ENCODE measurements around the gene CNOT8. TPM values are rescaled to one million over a fixed set of nuclear protein-coding genes. Genes with fewer than 3 reads are reported as not detected.

The CNOT8 gene
- total RNA-seq, 1 experiment from 2014 or later, result 102 TPM

DNA sequence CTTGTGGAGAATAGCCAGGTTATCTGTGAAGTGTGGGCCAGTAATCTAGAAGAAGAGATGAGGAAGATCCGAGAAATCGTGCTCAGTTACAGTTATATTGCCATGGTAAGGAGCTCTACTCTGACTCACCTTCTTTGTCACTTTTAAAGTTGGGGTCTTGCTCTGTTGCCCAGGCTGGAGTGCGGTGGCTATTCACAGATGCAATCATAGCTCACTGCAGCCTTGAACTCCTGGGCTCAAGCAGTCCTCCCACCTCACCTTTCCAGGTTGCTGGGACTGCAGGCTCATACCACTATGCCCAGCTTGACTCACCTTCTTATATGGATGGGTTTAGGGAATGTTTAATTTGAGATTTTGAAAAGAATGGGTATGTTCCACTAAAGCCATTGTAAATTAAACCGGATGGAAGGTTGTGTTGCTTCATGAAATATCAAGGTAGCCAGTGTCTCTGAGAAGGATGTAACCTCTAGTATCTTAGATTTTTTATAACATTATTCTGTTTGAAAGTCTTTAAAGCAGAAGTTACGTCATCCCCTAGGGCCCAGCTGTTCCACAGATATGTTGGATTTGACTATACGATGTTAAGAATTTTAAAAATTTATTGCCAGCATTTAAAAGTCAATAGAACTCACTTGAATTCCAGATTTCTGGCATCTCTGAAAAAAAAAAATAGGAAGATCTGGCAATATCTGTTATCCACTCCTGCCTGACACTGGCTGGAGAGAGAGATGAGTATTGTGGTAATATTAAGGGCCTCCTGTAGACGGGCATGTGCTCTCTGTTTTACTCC, 5.1 kb downstream of the CNOT8 start:
- no peaks in the 10 kb centered on the region for H3K9me3 ChIP-seq (replicated peaks)
- H3K4me3 ChIP-seq, result no peak overlapping the region
- peaks cover 45% of the 10 kb centered on the region for H3K36me3 ChIP-seq
- DNase-seq (ENCODE audit: low read depth in 1 of 2, low spot score in 2 of 2), result no peak
- H3K27ac ChIP-seq, result no peak overlapping the region
- peaks cover 13% of the 10 kb centered on the region for H3K4me1 ChIP-seq (replicated peaks)
- no peaks in the 10 kb centered on the region for H3K27me3 ChIP-seq (replicated peaks)

DNA sequence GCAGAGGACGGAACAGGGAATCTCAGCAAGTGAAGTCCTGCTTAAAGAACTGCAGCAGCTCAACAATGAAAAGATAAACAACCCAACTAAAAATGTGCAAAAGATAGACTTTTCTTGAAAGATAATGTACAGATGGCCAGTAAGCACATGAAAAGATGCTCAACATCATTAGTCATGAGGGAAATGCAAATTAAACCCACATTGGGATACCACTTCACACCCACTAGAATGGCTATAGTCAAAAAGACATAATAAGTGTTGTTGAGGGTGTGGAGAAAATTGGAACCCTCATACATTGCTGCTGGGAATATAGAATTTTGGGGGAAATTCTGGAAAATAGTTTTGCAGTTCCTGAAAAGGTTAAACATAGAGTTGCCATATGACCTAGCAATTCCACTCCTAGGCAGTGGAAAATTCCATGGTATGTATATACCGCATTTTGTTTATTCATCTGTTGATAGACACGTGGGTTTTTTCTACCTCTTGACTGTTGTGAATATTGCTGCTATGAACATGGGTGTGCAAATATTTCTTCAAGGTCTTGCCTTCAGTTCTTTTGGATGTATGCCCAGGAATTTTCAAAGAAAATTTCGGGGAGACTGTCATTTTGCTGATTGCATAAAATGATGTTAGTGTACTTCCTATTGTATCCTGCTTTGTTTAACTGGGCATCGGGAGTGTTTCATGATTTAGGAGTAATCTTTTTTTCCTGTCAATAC, 7.2 kb downstream of the CNOT8 start:
- H3K9me3 ChIP-seq (replicated peaks), result no peaks in the 10 kb centered on the region
- peaks cover 4% of the 10 kb centered on the region; the same call in 1 of the 2 replicates for H3K4me1 ChIP-seq (replicated peaks)
- no peak overlapping the region for H3K4me3 ChIP-seq
- H3K36me3 ChIP-seq, result peaks cover 55% of the 10 kb centered on the region
- no peak overlapping the region for H3K27ac ChIP-seq
- no peaks in the 10 kb centered on the region for H3K27me3 ChIP-seq (replicated peaks)
- no peak for DNase-seq (ENCODE audit: low read depth in 1 of 2, low spot score in 2 of 2)

DNA sequence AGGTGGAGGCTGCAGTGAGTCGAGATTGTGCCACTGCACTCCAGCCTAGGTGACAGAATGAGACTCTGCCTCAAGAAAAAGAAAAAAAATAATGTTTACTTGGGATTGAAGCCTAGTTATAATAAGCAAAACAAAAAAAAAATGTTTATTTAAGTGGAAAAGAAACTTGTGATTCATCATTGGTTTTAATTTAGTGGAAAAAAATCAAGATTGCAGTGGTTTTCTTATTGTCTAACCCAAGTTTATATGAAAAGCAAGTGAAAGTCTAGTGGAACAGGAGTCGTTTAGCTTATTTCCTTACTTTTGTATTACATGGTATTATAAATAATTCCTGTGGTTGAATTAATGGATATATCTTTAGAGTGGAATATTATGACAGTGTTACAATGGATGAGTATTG, 8.4 kb downstream of the CNOT8 start:
- Histone ChIP-seq H3K4me1 (replicated peaks) (peaks cover 4% of the 10 kb centered on the region; the same call in 1 of the 2 replicates), H3K9me3 (replicated peaks) (no peaks in the 10 kb centered on the region), H3K36me3 (peaks cover 66% of the 10 kb centered on the region), H3K4me3 (no peak overlapping the region), H3K27me3 (replicated peaks) (no peaks in the 10 kb centered on the region), H3K27ac (no peak overlapping the region)
- DNase-seq (ENCODE audit: low read depth in 1 of 2, low spot score in 2 of 2), result peak in 1 of 2 experiments; percentile 31

DNA sequence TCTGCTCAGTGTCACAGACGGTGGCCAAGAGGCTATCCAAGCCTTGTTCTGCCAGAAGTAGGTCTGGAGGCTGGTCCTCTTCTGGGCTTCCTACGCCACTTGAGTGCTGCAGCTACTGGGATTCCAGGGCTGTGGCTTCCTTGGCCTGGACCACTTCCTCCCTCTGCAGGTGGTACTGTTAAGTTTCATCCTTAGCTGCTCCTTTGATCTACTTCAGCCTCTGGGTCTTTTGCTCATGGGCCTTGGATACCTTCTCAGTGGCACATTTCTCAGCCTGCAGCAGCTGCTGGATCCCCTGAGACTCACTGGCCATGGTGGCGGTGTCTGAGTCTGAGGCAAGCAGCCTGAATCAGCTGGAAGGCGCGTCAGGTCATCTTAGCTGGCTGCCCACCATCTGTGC, 10.3 kb downstream of the CNOT8 start:
- no peaks in the 10 kb centered on the region for H3K27me3 ChIP-seq (replicated peaks)
- DNase-seq (ENCODE audit: low read depth in 1 of 2, low spot score in 2 of 2), result no peak
- H3K9me3 ChIP-seq (replicated peaks), result no peaks in the 10 kb centered on the region
- no peak overlapping the region for H3K4me3 ChIP-seq
- H3K36me3 ChIP-seq, result peaks cover 72% of the 10 kb centered on the region
- H3K27ac ChIP-seq, result no peak overlapping the region
- peaks cover 4% of the 10 kb centered on the region; the same call in 1 of the 2 replicates for H3K4me1 ChIP-seq (replicated peaks)

DNA sequence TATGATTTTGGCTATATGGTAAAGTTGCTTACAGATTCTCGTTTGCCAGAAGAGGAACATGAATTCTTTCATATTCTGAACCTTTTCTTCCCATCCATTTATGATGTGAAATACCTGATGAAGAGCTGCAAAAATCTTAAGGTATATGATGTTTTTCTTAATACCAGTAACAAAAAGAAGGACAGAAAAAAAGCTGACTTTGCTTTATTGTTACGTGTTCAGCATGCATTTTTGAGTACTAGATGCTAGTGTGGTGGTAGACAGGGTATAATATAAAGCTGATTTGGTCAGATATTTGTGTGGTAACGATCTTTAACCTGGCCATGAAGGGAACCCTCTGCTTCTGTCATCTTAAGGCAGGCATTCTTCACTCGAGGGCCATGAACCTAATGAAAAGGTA, 13.3 kb downstream of the CNOT8 start:
- no peak overlapping the region for H3K27ac ChIP-seq
- no peak for DNase-seq (ENCODE audit: low read depth in 1 of 2, low spot score in 2 of 2)
- no peak overlapping the region for H3K4me3 ChIP-seq
- peaks cover 77% of the 10 kb centered on the region for H3K36me3 ChIP-seq
- H3K4me1 ChIP-seq (replicated peaks), result no peaks in the 10 kb centered on the region; the same call in 1 of the 2 replicates
- no peaks in the 10 kb centered on the region for H3K27me3 ChIP-seq (replicated peaks)
- no peaks in the 10 kb centered on the region for H3K9me3 ChIP-seq (replicated peaks)

- Histone ChIP-seq H3K4me3 (no peak overlapping the region), H3K4me1 (replicated peaks) (no peaks in the 10 kb centered on the region), H3K9me3 (replicated peaks) (peaks cover 9% of the 10 kb centered on the region), H3K27ac (no peak overlapping the region), H3K27me3 (replicated peaks) (no peaks in the 10 kb centered on the region), H3K36me3 (peaks cover 76% of the 10 kb centered on the region)
- no peak for DNase-seq (ENCODE audit: low read depth in 1 of 2, low spot score in 2 of 2)
These were observed 15.4 kb downstream of the CNOT8 start for GRCh38 chr5:154873791-154874331.

DNA sequence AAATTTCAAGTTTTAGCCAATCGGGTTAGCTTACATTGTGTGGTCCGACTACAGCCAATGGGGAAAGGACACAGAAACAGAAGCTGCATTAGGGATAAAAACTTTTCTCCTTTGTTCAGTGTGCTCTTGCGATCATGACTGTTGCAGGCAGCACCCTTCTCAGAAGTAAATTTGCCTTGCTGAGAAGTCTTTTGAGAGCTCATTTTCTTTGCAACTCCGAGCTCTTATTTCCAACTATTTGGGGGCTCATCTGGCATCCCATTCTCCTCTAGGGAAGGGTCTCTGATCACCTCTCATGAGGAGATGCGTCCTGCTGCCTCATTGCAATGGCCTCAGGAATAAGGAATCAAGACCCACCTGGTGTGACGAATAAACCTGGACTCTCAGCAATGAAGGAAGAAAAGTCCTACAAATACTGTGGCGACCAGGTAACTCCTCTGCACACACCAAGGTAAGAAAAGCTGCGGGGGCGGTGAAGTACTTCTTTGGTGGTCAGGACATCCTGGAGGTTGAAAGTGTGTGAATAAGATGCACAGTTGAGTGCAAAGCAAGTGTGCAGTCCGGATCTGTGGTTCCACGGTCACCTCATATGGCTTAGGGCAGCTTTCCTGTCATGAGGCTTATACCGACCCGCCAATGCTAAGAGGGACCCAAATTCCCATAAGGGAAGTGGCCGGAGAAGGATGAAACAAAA, 20.4 kb downstream of the CNOT8 start:
- peaks cover 12% of the 10 kb centered on the region for H3K9me3 ChIP-seq (replicated peaks)
- H3K27ac ChIP-seq, result no peak overlapping the region
- H3K4me3 ChIP-seq, result no peak overlapping the region
- H3K27me3 ChIP-seq (replicated peaks), result no peaks in the 10 kb centered on the region
- H3K36me3 ChIP-seq, result peaks cover 42% of the 10 kb centered on the region
- no peak for DNase-seq (ENCODE audit: low read depth in 1 of 2, low spot score in 2 of 2)
- no peaks in the 10 kb centered on the region for H3K4me1 ChIP-seq (replicated peaks)

DNA sequence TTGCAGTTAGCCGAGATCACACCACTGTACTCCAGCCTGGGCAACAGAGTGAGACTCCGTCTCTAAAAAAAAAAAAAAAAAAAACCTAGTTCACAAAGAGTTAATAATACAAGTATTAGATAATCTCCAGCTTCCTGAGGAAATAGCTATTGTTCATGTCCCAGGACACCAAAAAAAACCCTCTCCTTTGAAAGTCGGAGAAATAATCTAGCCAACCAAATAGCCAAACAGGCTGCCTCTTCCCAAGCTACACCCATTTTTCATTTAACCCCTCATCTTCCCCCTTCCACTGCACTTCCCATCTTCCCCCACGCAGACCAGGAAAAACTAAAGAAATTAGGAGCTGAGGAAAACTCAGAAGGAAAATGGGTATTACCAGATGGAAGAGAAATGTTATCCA, 23.6 kb downstream of the CNOT8 start:
- Histone ChIP-seq H3K27ac (no peak overlapping the region), H3K4me3 (no peak overlapping the region), H3K27me3 (replicated peaks) (no peaks in the 10 kb centered on the region), H3K36me3 (peaks cover 34% of the 10 kb centered on the region), H3K4me1 (replicated peaks) (no peaks in the 10 kb centered on the region), H3K9me3 (replicated peaks) (peaks cover 28% of the 10 kb centered on the region)
- DNase-seq (ENCODE audit: low read depth in 1 of 2, low spot score in 2 of 2), result no peak

DNA sequence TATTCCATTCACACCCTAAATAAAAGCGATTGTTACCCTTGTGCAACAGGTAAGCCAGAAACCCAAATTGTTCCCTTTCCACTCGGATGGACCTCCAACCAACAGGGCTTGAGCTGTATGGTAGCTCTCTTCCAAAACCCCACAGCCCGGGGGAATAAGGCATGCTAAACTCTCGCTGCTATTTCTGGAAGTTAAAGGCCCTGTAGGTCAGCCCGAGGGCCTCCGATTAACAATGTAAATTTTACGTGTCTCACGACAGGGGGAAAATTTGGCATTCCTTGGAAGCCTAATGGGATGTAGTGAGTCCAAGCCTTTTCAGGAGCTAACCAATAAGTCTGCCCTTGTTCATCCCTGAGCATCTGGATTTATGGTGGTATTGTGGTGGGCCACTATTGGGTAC, 26.0 kb downstream of the CNOT8 start:
- Histone ChIP-seq H3K36me3 (peaks cover 47% of the 10 kb centered on the region), H3K27ac (no peak overlapping the region), H3K4me3 (no peak overlapping the region), H3K9me3 (replicated peaks) (peaks cover 19% of the 10 kb centered on the region), H3K27me3 (replicated peaks) (no peaks in the 10 kb centered on the region), H3K4me1 (replicated peaks) (no peaks in the 10 kb centered on the region)
- no peak for DNase-seq (ENCODE audit: low read depth in 1 of 2, low spot score in 2 of 2)

- Histone ChIP-seq H3K36me3 (peaks cover 57% of the 10 kb centered on the region), H3K4me3 (no peak overlapping the region), H3K4me1 (replicated peaks) (no peaks in the 10 kb centered on the region), H3K27me3 (replicated peaks) (no peaks in the 10 kb centered on the region), H3K9me3 (replicated peaks) (peaks cover 16% of the 10 kb centered on the region), H3K27ac (no peak overlapping the region)
- no peak for DNase-seq (ENCODE audit: low read depth in 1 of 2, low spot score in 2 of 2)
These were observed 27.0 kb downstream of the CNOT8 start for GRCh38 chr5:154885439-154885838.

DNA sequence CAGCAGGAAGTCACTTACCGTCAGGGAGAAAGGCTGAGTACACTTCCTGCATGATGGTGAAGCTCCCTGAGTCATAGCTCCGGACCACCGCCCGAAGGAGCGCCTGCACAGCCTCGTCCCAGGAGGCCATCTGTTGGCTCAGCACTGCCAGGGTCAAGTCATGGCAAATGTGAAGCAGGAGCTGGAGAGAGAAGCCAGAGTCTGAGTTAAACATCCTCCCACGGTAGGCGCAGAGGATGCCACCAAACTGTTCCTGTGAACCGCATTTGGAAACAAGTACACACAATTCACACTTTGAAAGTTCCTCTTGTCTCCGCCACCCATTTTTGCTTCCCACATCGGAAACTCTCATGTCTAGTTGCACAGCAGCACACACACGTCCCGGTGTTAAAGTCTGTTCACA, 33.9 kb downstream of the CNOT8 start:
- no peak overlapping the region for H3K4me3 ChIP-seq
- no peak for DNase-seq (ENCODE audit: low read depth in 1 of 2, low spot score in 2 of 2)
- H3K27me3 ChIP-seq (replicated peaks), result no peaks in the 10 kb centered on the region
- no peaks in the 10 kb centered on the region for H3K4me1 ChIP-seq (replicated peaks)
- H3K36me3 ChIP-seq, result peaks cover 88% of the 10 kb centered on the region
- H3K27ac ChIP-seq, result no peak overlapping the region
- H3K9me3 ChIP-seq (replicated peaks), result no peaks in the 10 kb centered on the region

DNA sequence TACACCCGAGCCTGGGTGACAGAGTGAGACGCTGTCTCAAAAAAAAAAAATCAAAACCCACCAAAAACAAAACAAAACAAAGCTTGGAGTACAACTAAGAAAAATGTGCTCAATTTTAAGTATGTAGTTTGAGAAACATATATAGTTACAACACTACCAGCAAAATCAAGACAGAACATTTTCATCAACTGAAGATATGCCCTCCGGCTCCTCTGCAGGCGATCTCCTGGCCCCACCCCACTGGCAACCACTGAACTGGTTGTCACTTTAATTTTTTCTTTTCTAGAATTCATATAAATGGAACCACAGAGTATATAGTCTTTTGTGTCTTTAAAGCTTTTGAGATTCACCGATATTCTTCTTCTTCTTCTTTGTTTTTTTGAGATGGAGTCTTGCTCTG, 35.0 kb downstream of the CNOT8 start:
- Histone ChIP-seq H3K27ac (no peak overlapping the region), H3K27me3 (replicated peaks) (no peaks in the 10 kb centered on the region), H3K4me3 (no peak overlapping the region), H3K9me3 (replicated peaks) (no peaks in the 10 kb centered on the region), H3K4me1 (replicated peaks) (no peaks in the 10 kb centered on the region), H3K36me3 (peaks cover 88% of the 10 kb centered on the region)
- no peak for DNase-seq (ENCODE audit: low read depth in 1 of 2, low spot score in 2 of 2)

GRCh38 chr5:154895606-154896561, 37.5 kb downstream of the CNOT8 start:
- peak in 1 of 2 experiments; percentile 32 for DNase-seq (ENCODE audit: low read depth in 1 of 2, low spot score in 2 of 2)
- H3K4me1 ChIP-seq (replicated peaks), result no peaks in the 10 kb centered on the region; the same call in 1 of the 2 replicates
- no peaks in the 10 kb centered on the region for H3K9me3 ChIP-seq (replicated peaks)
- no peak overlapping the region for H3K4me3 ChIP-seq
- no peak overlapping the region for H3K27ac ChIP-seq
- peaks cover 90% of the 10 kb centered on the region for H3K36me3 ChIP-seq
- no peaks in the 10 kb centered on the region for H3K27me3 ChIP-seq (replicated peaks)

Measured in SJSA1 (cell line).